ENCODE data around the gene ECSCR. TPM values are rescaled to one million over a fixed set of nuclear protein-coding genes. Genes with fewer than 3 reads are reported as not detected.

Gene ECSCR
- total RNA-seq, 1 experiment from 2014 or later = not detected

GRCh38 chr5:139402561-139403158 lies 59.9 kb downstream of the ECSCR start:
- Histone ChIP-seq H3K9me3 (no peaks in the 10 kb centered on the region), H3K27me3 (replicated peaks; ENCODE audit: control insufficient read depth, insufficient read depth, low read length) (no peaks in the 10 kb centered on the region), H3K36me3 (ENCODE audit: control insufficient read depth, insufficient read depth, low read length) (no peaks in the 10 kb centered on the region; the same call in 1 of the 2 replicates), H3K4me3 (ENCODE audit: low read depth, low read length) (no peak overlapping the region; the same call in 1 of the 2 replicates), H3K4me1 (0 out of 2 replicates have a peak, but pooled peaks cover 4% of the 10 kb centered on the region)
- Mint-ChIP-seq H3K4me1 (ENCODE audit: low read depth, unreplicated experiment) (peaks cover 13% of the 10 kb centered on the region), H3K36me3 (ENCODE audit: insufficient read depth, unreplicated experiment) (peaks cover 19% of the 10 kb centered on the region), H3K27me3 (ENCODE audit: insufficient read depth, unreplicated experiment) (no peaks in the 10 kb centered on the region), H3K4me3 (ENCODE audit: unreplicated experiment) (peak overlapping the region; percentile 90), H3K9me3 (ENCODE audit: unreplicated experiment) (no peaks in the 10 kb centered on the region), H3K27ac (ENCODE audit: unreplicated experiment) (peak overlapping the region; percentile 97)
- peak; percentile 44 to 52 for TF ChIP-seq CTCF (IDR thresholded peaks at IDR 0.05; ENCODE audit: insufficient read depth in 1 of 2, low read depth in 1 of 2, low read length in 1 of 2, severe bottlenecking in 1 of 2, unreplicated experiment in 1 of 2)
- peak in 1 of 2 experiments; percentile 52 for DNase-seq
- intact Hi-C loops (cut with micrococcal nuclease; ENCODE audit: unreplicated experiment) = loop anchor here (1.0 kb wide), 1 partner anchor 9 kb away; no protein-coding TSS in a partner anchor
- BruUV-seq (replicated peaks) = no TSS peak
- ChIA-PET POLR2A (no interaction called here), CTCF (interaction anchor here (0.6 kb wide), 1 partner anchor 425 kb away, joined by 3 read pairs; no protein-coding TSS in a partner anchor)

- Mint-ChIP-seq H3K36me3 (ENCODE audit: insufficient read depth, unreplicated experiment) (peaks cover 19% of the 10 kb centered on the region), H3K27me3 (ENCODE audit: insufficient read depth, unreplicated experiment) (no peaks in the 10 kb centered on the region), H3K27ac (ENCODE audit: unreplicated experiment) (no peak overlapping the region), H3K4me3 (ENCODE audit: unreplicated experiment) (no peak overlapping the region), H3K9me3 (ENCODE audit: unreplicated experiment) (no peaks in the 10 kb centered on the region), H3K4me1 (ENCODE audit: low read depth, unreplicated experiment) (peaks cover 13% of the 10 kb centered on the region)
- CTCF ChIA-PET = no interaction called here
- no peak overlapping the region for H3K4me3 ChIP-seq (ENCODE audit: low read depth, low read length)
- DNase-seq = no peak
- H3K36me3 ChIP-seq (ENCODE audit: control insufficient read depth, insufficient read depth, low read length) = no peaks in the 10 kb centered on the region; the same call in 1 of the 2 replicates
- H3K27me3 ChIP-seq (replicated peaks; ENCODE audit: control insufficient read depth, insufficient read depth, low read length) = no peaks in the 10 kb centered on the region
- 0 out of 2 replicates have a peak, but pooled peaks cover 4% of the 10 kb centered on the region for H3K4me1 ChIP-seq
- TF ChIP-seq CTCF (IDR thresholded peaks at IDR 0.05; ENCODE audit: insufficient read depth in 1 of 2, low read depth in 1 of 2, low read length in 1 of 2, severe bottlenecking in 1 of 2, unreplicated experiment in 1 of 2) = no peak
- no TSS peak for BruUV-seq (replicated peaks)
- POLR2A ChIA-PET = no interaction called here
- intact Hi-C loops (cut with micrococcal nuclease; ENCODE audit: unreplicated experiment) = no loop called here
- no peaks in the 10 kb centered on the region for H3K9me3 ChIP-seq
These were observed 61.0 kb downstream of the ECSCR start for GRCh38 chr5:139401546-139401945.

- Mint-ChIP-seq H3K27me3 (ENCODE audit: insufficient read depth, unreplicated experiment) (no peaks in the 10 kb centered on the region), H3K27ac (ENCODE audit: unreplicated experiment) (no peak overlapping the region), H3K9me3 (ENCODE audit: unreplicated experiment) (no peaks in the 10 kb centered on the region), H3K4me3 (ENCODE audit: unreplicated experiment) (no peak overlapping the region), H3K4me1 (ENCODE audit: low read depth, unreplicated experiment) (peaks cover 11% of the 10 kb centered on the region), H3K36me3 (ENCODE audit: insufficient read depth, unreplicated experiment) (peaks cover 19% of the 10 kb centered on the region)
- intact Hi-C loops (cut with micrococcal nuclease; ENCODE audit: unreplicated experiment) = no loop called here
- Histone ChIP-seq H3K4me3 (ENCODE audit: low read depth, low read length) (no peak overlapping the region), H3K27me3 (replicated peaks; ENCODE audit: control insufficient read depth, insufficient read depth, low read length) (no peaks in the 10 kb centered on the region), H3K4me1 (0 out of 2 replicates have a peak, but pooled peaks cover 4% of the 10 kb centered on the region), H3K36me3 (ENCODE audit: control insufficient read depth, insufficient read depth, low read length) (no peaks in the 10 kb centered on the region; the same call in 1 of the 2 replicates), H3K9me3 (no peaks in the 10 kb centered on the region)
- CTCF ChIA-PET = no interaction called here
- TF ChIP-seq CTCF (IDR thresholded peaks at IDR 0.05; ENCODE audit: insufficient read depth in 1 of 2, low read depth in 1 of 2, low read length in 1 of 2, severe bottlenecking in 1 of 2, unreplicated experiment in 1 of 2) = no peak
- no TSS peak for BruUV-seq (replicated peaks)
- POLR2A ChIA-PET = no interaction called here
- no peak for DNase-seq
These were observed 62.9 kb downstream of the ECSCR start for GRCh38 chr5:139399501-139400121.

Other genes starting within 250 kb of the ECSCR start
- gene MATR3, start 169.0 kb downstream of the ECSCR start, total RNA-seq (2022) = 194 and 200 TPM in 2 replicates
- 73.6 and 83.6 TPM in 2 replicates for gene PAIP2, start 120.9 kb downstream of the ECSCR start, total RNA-seq (2022)
- 20.4 and 24.0 TPM in 2 replicates for gene SLC23A1, start 79.4 kb downstream of the ECSCR start, total RNA-seq (2022)
- not detected in 2 replicates for gene MZB1, start 72.8 kb downstream of the ECSCR start, total RNA-seq (2022)
- 2.7 and 2.9 TPM in 2 replicates for gene PROB1, start 67.6 kb downstream of the ECSCR start, total RNA-seq (2022)
- 10.1 and 10.2 TPM in 2 replicates for gene SPATA24, start 58.7 kb downstream of the ECSCR start, total RNA-seq (2022)
- gene DNAJC18, start 23.2 kb downstream of the ECSCR start, total RNA-seq (2022) = 12.5 and 14.1 TPM in 2 replicates
- gene SMIM33, start 8.3 kb upstream of the ECSCR start, total RNA-seq (2022) = not detected in 2 replicates
- not detected in 2 replicates for gene STING1, start 20.0 kb upstream of the ECSCR start, total RNA-seq (2022)
- 192 and 193 TPM in 2 replicates for gene UBE2D2, start 98.6 kb upstream of the ECSCR start, total RNA-seq (2022)
- 79.5 and 92.3 TPM in 2 replicates for gene CXXC5, start 185.6 kb upstream of the ECSCR start, total RNA-seq (2022)